Esophagus squamous epithelium (tissue), 4 donors: ENCODE results near the gene CNTRL.

Experiments
- POLR2A ChIP-seq, 4 donors: fragments of 450-650 bp; IDR thresholded peaks; one replicate each; pipeline ENCODE4 v1.6.1; 2017; ENCODE audit warnings: antibody characterized with exemption in 4 of 4, mild to moderate bottlenecking in 4 of 4, moderate library complexity in 3 of 4
- TF ChIP-seq, protein P1 (sequence below), 6 experiments: fragments of 450-650 bp in 4 of 6; fragments of 200-600 bp in 2 of 6; sonication (generic) in 2 of 6; IDR thresholded peaks; one replicate each; pipeline ENCODE4 v1.5.1; 2016 to 2019; ENCODE audit warnings: antibody characterized with exemption in 6 of 6, mild to moderate bottlenecking in 4 of 6, moderate library complexity in 4 of 6

DNA sequence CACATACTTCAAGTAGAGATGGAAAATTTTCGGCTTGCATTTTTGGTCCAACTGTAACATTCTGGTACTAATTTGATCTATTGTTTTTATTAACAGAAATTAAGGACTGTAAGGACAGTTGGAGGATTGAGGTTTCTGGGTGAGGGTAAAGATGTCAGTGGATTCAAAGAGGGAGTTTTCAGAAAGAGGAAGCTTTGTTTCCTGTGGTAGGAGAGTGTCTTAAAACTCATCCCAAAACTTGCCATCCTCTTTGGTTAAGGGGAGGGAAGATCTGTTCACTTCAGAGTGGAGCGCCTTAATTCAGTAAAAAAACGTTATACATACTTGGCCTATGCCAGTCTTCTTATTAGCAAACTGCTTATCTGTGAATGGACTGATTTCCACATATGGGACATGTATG, 13.8 kb downstream of the CNTRL start:
- TF ChIP-seq, protein P1, sequence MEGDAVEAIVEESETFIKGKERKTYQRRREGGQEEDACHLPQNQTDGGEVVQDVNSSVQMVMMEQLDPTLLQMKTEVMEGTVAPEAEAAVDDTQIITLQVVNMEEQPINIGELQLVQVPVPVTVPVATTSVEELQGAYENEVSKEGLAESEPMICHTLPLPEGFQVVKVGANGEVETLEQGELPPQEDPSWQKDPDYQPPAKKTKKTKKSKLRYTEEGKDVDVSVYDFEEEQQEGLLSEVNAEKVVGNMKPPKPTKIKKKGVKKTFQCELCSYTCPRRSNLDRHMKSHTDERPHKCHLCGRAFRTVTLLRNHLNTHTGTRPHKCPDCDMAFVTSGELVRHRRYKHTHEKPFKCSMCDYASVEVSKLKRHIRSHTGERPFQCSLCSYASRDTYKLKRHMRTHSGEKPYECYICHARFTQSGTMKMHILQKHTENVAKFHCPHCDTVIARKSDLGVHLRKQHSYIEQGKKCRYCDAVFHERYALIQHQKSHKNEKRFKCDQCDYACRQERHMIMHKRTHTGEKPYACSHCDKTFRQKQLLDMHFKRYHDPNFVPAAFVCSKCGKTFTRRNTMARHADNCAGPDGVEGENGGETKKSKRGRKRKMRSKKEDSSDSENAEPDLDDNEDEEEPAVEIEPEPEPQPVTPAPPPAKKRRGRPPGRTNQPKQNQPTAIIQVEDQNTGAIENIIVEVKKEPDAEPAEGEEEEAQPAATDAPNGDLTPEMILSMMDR (IDR thresholded peaks at IDR 0.05): no peak
- no peak for TF ChIP-seq POLR2A (IDR thresholded peaks at IDR 0.05)
